Measurements from ENCODE around the gene NAT16. TPM values are rescaled to one million over a fixed set of nuclear protein-coding genes. Genes with fewer than 3 reads are reported as not detected.
A peak's percentile ranks its signal among the peaks of the same experiment; 100 is the strongest.

Gene NAT16
- total and polyA plus RNA-seq, 2 of the 13 experiments (the other 11 are each of a cell fraction or from before 2014, with no cell fraction given), result 0.04 TPM; not detected in 1

DNA sequence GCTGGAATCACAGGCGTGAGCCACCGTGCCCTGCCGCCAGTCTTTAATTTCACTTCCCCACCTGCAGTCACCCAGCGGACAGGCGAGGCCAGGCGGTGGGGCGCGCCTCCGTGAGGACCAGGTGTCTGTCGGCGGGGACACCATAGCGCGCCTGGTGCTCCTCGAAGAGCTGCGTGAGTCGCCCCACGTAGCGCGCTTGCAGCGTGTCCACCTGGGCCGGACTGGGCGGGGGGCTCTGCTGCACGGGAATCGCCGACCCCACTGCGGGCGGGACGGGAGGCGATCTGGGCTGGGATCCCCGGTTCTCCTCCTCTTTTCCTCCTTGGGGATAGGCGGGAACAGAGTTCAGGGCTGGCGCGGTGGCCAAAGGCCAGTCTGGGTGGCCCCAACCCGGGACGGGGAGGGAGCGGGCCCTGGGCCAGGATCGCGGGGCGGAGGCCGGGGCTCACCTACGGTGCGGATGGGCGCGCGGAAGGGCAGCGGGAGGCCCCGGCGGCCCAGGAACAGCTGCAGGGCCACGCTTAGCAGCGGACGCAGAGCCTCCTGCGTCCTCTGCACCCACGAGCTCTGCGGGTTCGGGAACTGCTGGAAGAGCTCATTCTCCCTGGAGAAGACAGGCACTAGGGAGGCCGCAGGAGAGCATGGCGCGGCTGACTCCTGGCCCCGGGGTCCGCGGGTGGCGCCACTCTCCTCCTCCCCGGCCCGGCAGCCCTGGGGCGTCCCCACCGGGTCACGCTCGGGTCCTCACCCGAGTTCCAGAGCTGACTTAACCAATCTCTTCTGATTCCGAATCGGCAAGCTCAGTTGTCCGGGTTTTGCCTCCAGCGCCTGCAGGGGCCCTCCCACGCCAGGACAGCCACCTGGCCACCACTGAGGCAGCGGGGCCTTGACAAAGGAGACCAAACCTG lies 21.9 kb upstream of the NAT16 start (continued):
- TF ChIP-seq ZNF781 (CRISPR knock-in tag; IDR thresholded peaks at IDR 0.05; ENCODE audit: borderline replicate concordance, not compliant biosample characterization), result no peak
- TF ChIP-seq MIER3 (CRISPR knock-in tag; IDR thresholded peaks at IDR 0.05; ENCODE audit: borderline replicate concordance), result no peak
- TF ChIP-seq ZNF530 (CRISPR knock-in tag; IDR thresholded peaks at IDR 0.05; ENCODE audit: low read depth), result no peak
- no peak for TF ChIP-seq SETDB1 (CRISPR knock-in tag; IDR thresholded peaks at IDR 0.05; ENCODE audit: borderline replicate concordance)
- no peak; the same call in 1 of the 2 replicates for TF ChIP-seq ELF3 (CRISPR knock-in tag; IDR thresholded peaks at IDR 0.05)
- no peak for TF ChIP-seq MATR3 (CRISPR knock-in tag; IDR thresholded peaks at IDR 0.05)
- peak; percentile 69 for TF ChIP-seq NRL (CRISPR knock-in tag; IDR thresholded peaks at IDR 0.05; ENCODE audit: borderline replicate concordance)
- TF ChIP-seq ZNF782 (CRISPR knock-in tag; IDR thresholded peaks at IDR 0.05; ENCODE audit: borderline replicate concordance), result no peak
- TF ChIP-seq TOPORS (CRISPR knock-in tag; IDR thresholded peaks at IDR 0.05), result no peak
- TF ChIP-seq BORCS8-MEF2B (CRISPR knock-in tag; IDR thresholded peaks at IDR 0.05), result peak; percentile 56; the same call in 1 of the 2 replicates
- TF ChIP-seq ZSCAN22 (CRISPR knock-in tag; IDR thresholded peaks at IDR 0.05), result no peak
- no peak for TF ChIP-seq KAT2B (IDR thresholded peaks at IDR 0.05; ENCODE audit: borderline replicate concordance, low read depth, low read length)
- TF ChIP-seq, protein P1, sequence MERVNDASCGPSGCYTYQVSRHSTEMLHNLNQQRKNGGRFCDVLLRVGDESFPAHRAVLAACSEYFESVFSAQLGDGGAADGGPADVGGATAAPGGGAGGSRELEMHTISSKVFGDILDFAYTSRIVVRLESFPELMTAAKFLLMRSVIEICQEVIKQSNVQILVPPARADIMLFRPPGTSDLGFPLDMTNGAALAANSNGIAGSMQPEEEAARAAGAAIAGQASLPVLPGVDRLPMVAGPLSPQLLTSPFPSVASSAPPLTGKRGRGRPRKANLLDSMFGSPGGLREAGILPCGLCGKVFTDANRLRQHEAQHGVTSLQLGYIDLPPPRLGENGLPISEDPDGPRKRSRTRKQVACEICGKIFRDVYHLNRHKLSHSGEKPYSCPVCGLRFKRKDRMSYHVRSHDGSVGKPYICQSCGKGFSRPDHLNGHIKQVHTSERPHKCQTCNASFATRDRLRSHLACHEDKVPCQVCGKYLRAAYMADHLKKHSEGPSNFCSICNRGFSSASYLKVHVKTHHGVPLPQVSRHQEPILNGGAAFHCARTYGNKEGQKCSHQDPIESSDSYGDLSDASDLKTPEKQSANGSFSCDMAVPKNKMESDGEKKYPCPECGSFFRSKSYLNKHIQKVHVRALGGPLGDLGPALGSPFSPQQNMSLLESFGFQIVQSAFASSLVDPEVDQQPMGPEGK (CRISPR knock-in tag; IDR thresholded peaks at IDR 0.05), result peak; percentile 84
- no peak for TF ChIP-seq NFKBIZ (CRISPR knock-in tag; IDR thresholded peaks at IDR 0.05)
- TF ChIP-seq MYC (CRISPR knock-in tag; IDR thresholded peaks at IDR 0.05; ENCODE audit: borderline replicate concordance), result peak; percentile 70
- TF ChIP-seq ZC3H4 (CRISPR knock-in tag; IDR thresholded peaks at IDR 0.05; ENCODE audit: borderline replicate concordance), result no peak
- TF ChIP-seq PAF1 (CRISPR knock-in tag; IDR thresholded peaks at IDR 0.05), result no peak
- no peak for TF ChIP-seq HMGA1 (CRISPR knock-in tag; conservative IDR thresholded peaks at IDR 0.05)
- no peak for TF ChIP-seq ZFP36L1 (CRISPR knock-in tag; IDR thresholded peaks at IDR 0.05)
- TF ChIP-seq ZFP90 (CRISPR knock-in tag; IDR thresholded peaks at IDR 0.05; ENCODE audit: borderline replicate concordance), result 0 out of 2 replicates have a peak, but pooled peaks have one; percentile 28
- peak; percentile 95 for TF ChIP-seq RBFOX2 (IDR thresholded peaks at IDR 0.05; ENCODE audit: low read depth, low read length)
- peak; percentile 69; the same call in 1 of the 2 replicates for TF ChIP-seq GFI1 (CRISPR knock-in tag; IDR thresholded peaks at IDR 0.05; ENCODE audit: borderline replicate concordance)
- TF ChIP-seq, protein P2, sequence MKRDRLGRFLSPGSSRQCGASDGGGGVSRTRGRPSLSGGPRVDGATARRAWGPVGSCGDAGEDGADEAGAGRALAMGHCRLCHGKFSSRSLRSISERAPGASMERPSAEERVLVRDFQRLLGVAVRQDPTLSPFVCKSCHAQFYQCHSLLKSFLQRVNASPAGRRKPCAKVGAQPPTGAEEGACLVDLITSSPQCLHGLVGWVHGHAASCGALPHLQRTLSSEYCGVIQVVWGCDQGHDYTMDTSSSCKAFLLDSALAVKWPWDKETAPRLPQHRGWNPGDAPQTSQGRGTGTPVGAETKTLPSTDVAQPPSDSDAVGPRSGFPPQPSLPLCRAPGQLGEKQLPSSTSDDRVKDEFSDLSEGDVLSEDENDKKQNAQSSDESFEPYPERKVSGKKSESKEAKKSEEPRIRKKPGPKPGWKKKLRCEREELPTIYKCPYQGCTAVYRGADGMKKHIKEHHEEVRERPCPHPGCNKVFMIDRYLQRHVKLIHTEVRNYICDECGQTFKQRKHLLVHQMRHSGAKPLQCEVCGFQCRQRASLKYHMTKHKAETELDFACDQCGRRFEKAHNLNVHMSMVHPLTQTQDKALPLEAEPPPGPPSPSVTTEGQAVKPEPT (CRISPR knock-in tag; IDR thresholded peaks at IDR 0.05; ENCODE audit: low read depth), result no peak
- no peak for TF ChIP-seq RNF219 (CRISPR knock-in tag; IDR thresholded peaks at IDR 0.05)
